Rectal smooth muscle tissue (tissue), 1 donor: ENCODE results near the gene MAP3K10.

Experiments
- H3K27ac ChIP-seq: one replicate; pipeline ENCODE4 v1.7.0; 2013; ENCODE audit warnings: low read depth, low read length, inconsistent platforms
- H3K27me3 ChIP-seq: one replicate; pipeline ENCODE4 v1.7.0; 2013; ENCODE audit warnings: low read length; ENCODE audit not compliant: control insufficient read depth, insufficient read depth
- H3K36me3 ChIP-seq: one replicate; pipeline ENCODE4 v1.7.0; 2013; ENCODE audit warnings: low read length; ENCODE audit not compliant: control insufficient read depth, insufficient read depth
- H3K4me1 ChIP-seq: one replicate; pipeline ENCODE4 v1.7.0; 2013; ENCODE audit warnings: low read length; ENCODE audit not compliant: control insufficient read depth, insufficient read depth
- H3K4me3 ChIP-seq: one replicate; pipeline ENCODE4 v1.7.0; 2013; ENCODE audit warnings: low read length
- H3K9ac ChIP-seq: one replicate; pipeline ENCODE4 v1.7.0; 2013; ENCODE audit warnings: low read length

The MAP3K10 gene

GRCh38 chr19:40184273-40184672 lies 7.0 kb upstream of the MAP3K10 start:
- Histone ChIP-seq H3K36me3 (no peaks in the 10 kb centered on the region), H3K9ac (no peak overlapping the region), H3K27me3 (peaks cover 2% of the 10 kb centered on the region), H3K27ac (no peak overlapping the region), H3K4me3 (no peak overlapping the region), H3K4me1 (no peaks in the 10 kb centered on the region)

GRCh38 chr19:40191836-40192646 lies 815 bp downstream of the MAP3K10 start:
- Histone ChIP-seq H3K9ac (peak overlapping the region; percentile 30), H3K4me3 (peak overlapping the region; percentile 70)

GRCh38 chr19:40192758-40193586 lies 1.7 kb downstream of the MAP3K10 start:
- H3K36me3 ChIP-seq: no peaks in the 10 kb centered on the region
- H3K27me3 ChIP-seq: no peaks in the 10 kb centered on the region
- peak overlapping the region; percentile 70 for H3K4me3 ChIP-seq
- H3K9ac ChIP-seq: peak overlapping the region; percentile 10
- H3K27ac ChIP-seq: no peak overlapping the region
- H3K4me1 ChIP-seq: peaks cover 6% of the 10 kb centered on the region

More at GRCh38 chr19:40191836-40192646, 815 bp downstream of the MAP3K10 start:
- Histone ChIP-seq H3K4me1 (peaks cover 6% of the 10 kb centered on the region), H3K27me3 (no peaks in the 10 kb centered on the region), H3K36me3 (no peaks in the 10 kb centered on the region), H3K27ac (no peak overlapping the region)

- H3K4me3 ChIP-seq: no peak overlapping the region
- no peaks in the 10 kb centered on the region for H3K36me3 ChIP-seq
- no peak overlapping the region for H3K9ac ChIP-seq
- H3K27ac ChIP-seq: no peak overlapping the region
- H3K27me3 ChIP-seq: no peaks in the 10 kb centered on the region
- H3K4me1 ChIP-seq: peaks cover 6% of the 10 kb centered on the region
Measured at GRCh38 chr19:40193587-40193849, 2.3 kb downstream of the MAP3K10 start.

- Histone ChIP-seq H3K9ac (no peak overlapping the region), H3K27me3 (no peaks in the 10 kb centered on the region), H3K4me3 (no peak overlapping the region), H3K36me3 (no peaks in the 10 kb centered on the region), H3K27ac (no peak overlapping the region), H3K4me1 (no peaks in the 10 kb centered on the region)
Measured at GRCh38 chr19:40198272-40198990, 7.2 kb downstream of the MAP3K10 start.

- Histone ChIP-seq H3K27me3 (no peaks in the 10 kb centered on the region), H3K4me1 (no peaks in the 10 kb centered on the region), H3K4me3 (no peak overlapping the region), H3K36me3 (peaks cover 5% of the 10 kb centered on the region), H3K27ac (no peak overlapping the region), H3K9ac (no peak overlapping the region)
Measured at GRCh38 chr19:40200341-40201099, 9.3 kb downstream of the MAP3K10 start.

- H3K9ac ChIP-seq: no peak overlapping the region
- H3K27ac ChIP-seq: no peak overlapping the region
- H3K27me3 ChIP-seq: no peaks in the 10 kb centered on the region
- peaks cover 5% of the 10 kb centered on the region for H3K36me3 ChIP-seq
- no peaks in the 10 kb centered on the region for H3K4me1 ChIP-seq
- no peak overlapping the region for H3K4me3 ChIP-seq
Measured at GRCh38 chr19:40204381-40204780, 13.2 kb downstream of the MAP3K10 start.

GRCh38 chr19:40205760-40206159 lies 14.5 kb downstream of the MAP3K10 start:
- no peak overlapping the region for H3K4me3 ChIP-seq
- H3K9ac ChIP-seq: no peak overlapping the region
- H3K36me3 ChIP-seq: peaks cover 5% of the 10 kb centered on the region
- no peaks in the 10 kb centered on the region for H3K27me3 ChIP-seq
- H3K27ac ChIP-seq: no peak overlapping the region
- no peaks in the 10 kb centered on the region for H3K4me1 ChIP-seq

- Histone ChIP-seq H3K27me3 (no peaks in the 10 kb centered on the region), H3K4me3 (no peak overlapping the region), H3K9ac (no peak overlapping the region), H3K36me3 (peaks cover 7% of the 10 kb centered on the region), H3K4me1 (no peaks in the 10 kb centered on the region), H3K27ac (no peak overlapping the region)
Measured at GRCh38 chr19:40208602-40209001, 17.4 kb downstream of the MAP3K10 start.

- H3K27me3 ChIP-seq: peaks cover under 1% of the 10 kb centered on the region
- no peak overlapping the region for H3K4me3 ChIP-seq
- H3K27ac ChIP-seq: no peak overlapping the region
- H3K4me1 ChIP-seq: no peaks in the 10 kb centered on the region
- H3K36me3 ChIP-seq: peaks cover 2% of the 10 kb centered on the region
- no peak overlapping the region for H3K9ac ChIP-seq
Measured at GRCh38 chr19:40210889-40211288, 19.7 kb downstream of the MAP3K10 start.

GRCh38 chr19:40213251-40213829 lies 22.1 kb downstream of the MAP3K10 start:
- no peak overlapping the region for H3K9ac ChIP-seq
- peaks cover 2% of the 10 kb centered on the region for H3K36me3 ChIP-seq
- H3K4me3 ChIP-seq: no peak overlapping the region
- no peaks in the 10 kb centered on the region for H3K4me1 ChIP-seq
- peaks cover 18% of the 10 kb centered on the region for H3K27me3 ChIP-seq
- H3K27ac ChIP-seq: no peak overlapping the region
